NCI-H748 treated with DMSO at 0.1 percent for 48 hours (cell line): ENCODE data around the gene ZFAND5.

Source experiments
- DNase-seq: peaks from one replicate; lab custom pipeline; 2025; lab: John Stamatoyannopoulos, UW

Gene ZFAND5

GRCh38 chr9:72364679-72365524, at the start of gene ZFAND5:
ZFAND5 (minus strand) TSS chr9:72365208; CDS start chr9:72360778, 4,430 bp downstream.
- peak; percentile 96 for DNase-seq

GRCh38 chr9:72412483-72413040, 47.6 kb upstream of the ZFAND5 start:
- DNase-seq = no peak

- DNase-seq = no peak
These were observed 45.2 kb upstream of the ZFAND5 start for GRCh38 chr9:72410214-72410613.

- no peak for DNase-seq
These were observed 42.1 kb upstream of the ZFAND5 start for GRCh38 chr9:72407114-72407513.

- DNase-seq = no peak
These were observed 37.7 kb upstream of the ZFAND5 start for GRCh38 chr9:72402744-72403143.

GRCh38 chr9:72401396-72401795, 36.4 kb upstream of the ZFAND5 start:
- DNase-seq = no peak

GRCh38 chr9:72400866-72401265, 35.9 kb upstream of the ZFAND5 start:
- DNase-seq = no peak

- DNase-seq = no peak
These were observed 34.4 kb upstream of the ZFAND5 start for GRCh38 chr9:72399391-72399790.

GRCh38 chr9:72396247-72397091, 31.5 kb upstream of the ZFAND5 start:
- DNase-seq = no peak

- no peak for DNase-seq
These were observed 29.1 kb upstream of the ZFAND5 start for GRCh38 chr9:72394066-72394465.

- DNase-seq = no peak
These were observed 25.9 kb upstream of the ZFAND5 start for GRCh38 chr9:72390907-72391306.

GRCh38 chr9:72386186-72386585, 21.2 kb upstream of the ZFAND5 start:
- DNase-seq = no peak

- DNase-seq = no peak
These were observed 19.9 kb upstream of the ZFAND5 start for GRCh38 chr9:72384710-72385485.

GRCh38 chr9:72383978-72384709, 19.1 kb upstream of the ZFAND5 start:
- DNase-seq = no peak

- no peak for DNase-seq
These were observed 17.4 kb upstream of the ZFAND5 start for GRCh38 chr9:72382405-72382804.

- no peak for DNase-seq
These were observed 12.0 kb upstream of the ZFAND5 start for GRCh38 chr9:72377041-72377440.

- no peak for DNase-seq
These were observed 6.1 kb upstream of the ZFAND5 start for GRCh38 chr9:72371151-72371550.

- DNase-seq = peak; percentile 68
These were observed 683 bp upstream of the ZFAND5 start for GRCh38 chr9:72365525-72366256.

- no peak for DNase-seq
These were observed 915 bp downstream of the ZFAND5 start for GRCh38 chr9:72363908-72364678.

- no peak for DNase-seq
These were observed 1.8 kb downstream of the ZFAND5 start for GRCh38 chr9:72363236-72363635.
